ENCODE data around the gene DLG4. TPM values are rescaled to one million over a fixed set of nuclear protein-coding genes. Genes with fewer than 3 reads are reported as not detected.

Gene DLG4
- total RNA-seq, 2 experiments from 2014 or later = 5.2 to 5.3 TPM

DNA sequence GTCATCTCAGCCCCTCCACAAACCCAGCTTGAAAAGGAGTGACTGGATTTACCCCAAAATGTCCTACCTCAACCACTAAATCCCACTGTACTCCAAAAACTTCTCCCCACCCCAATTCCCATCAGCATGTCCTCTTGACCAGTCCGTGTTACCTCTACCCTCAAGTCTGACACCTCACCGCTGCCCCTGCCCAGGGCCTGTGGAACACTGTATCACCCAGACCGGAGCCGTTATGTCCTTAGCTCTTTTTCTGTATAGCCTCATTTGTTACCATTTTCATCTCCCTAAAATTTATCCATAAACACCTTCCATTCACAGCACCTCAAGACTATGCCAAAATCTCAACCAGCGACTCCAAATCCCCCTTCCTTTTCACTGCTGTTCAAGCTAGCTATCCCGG, 17.2 kb upstream of the DLG4 start:
- POLR2A ChIA-PET = interaction anchor here (0.9 to 9.1 kb wide), 6 partner anchors 15 to 100 kb away, joined by 3 to 100 read pairs (median 6); partner anchors contain the start of genes ACADVL, ACAP1, CTDNEP1 and DLG4
- Mint-ChIP-seq H3K4me3 (peak overlapping the region; percentile 87), H3K27ac (peak overlapping the region; percentile 92)

GRCh38 chr17:7235693-7236665, 16.3 kb upstream of the DLG4 start:
- ChIA-PET CTCF (interaction anchor here (6.6 kb wide), 1 partner anchor 15 kb away, joined by 44 read pairs; the partner anchor contains the start of genes ACADVL and DLG4), POLR2A (interaction anchor here (0.9 to 9.1 kb wide), 6 partner anchors 15 to 72 kb away, joined by 3 to 100 read pairs (median 6); partner anchors contain the start of genes ACADVL, CTDNEP1 and DLG4)
- H3K4me1 Mint-ChIP-seq = peaks cover 65% of the 10 kb centered on the region
- H3K27me3 Mint-ChIP-seq = no peaks in the 10 kb centered on the region
- H3K27ac Mint-ChIP-seq = peak overlapping the region; percentile 64
- peak overlapping the region; percentile 1 for H3K4me3 Mint-ChIP-seq
- H3K36me3 Mint-ChIP-seq (ENCODE audit: low read depth) = peaks cover 53% of the 10 kb centered on the region
- H3K9me3 Mint-ChIP-seq = no peaks in the 10 kb centered on the region
- DNase-seq = no peak

More for the DNA sequence above, 17.2 kb upstream of the DLG4 start:
- no peaks in the 10 kb centered on the region for H3K27me3 Mint-ChIP-seq
- DNase-seq = no peak
- no peaks in the 10 kb centered on the region for H3K9me3 Mint-ChIP-seq
- CTCF ChIA-PET = interaction anchor here (6.6 kb wide), 1 partner anchor 16 kb away, joined by 44 read pairs; the partner anchor contains the start of genes ACADVL and DLG4
- H3K36me3 Mint-ChIP-seq (ENCODE audit: low read depth) = peaks cover 62% of the 10 kb centered on the region
- peaks cover 72% of the 10 kb centered on the region for H3K4me1 Mint-ChIP-seq

DNA sequence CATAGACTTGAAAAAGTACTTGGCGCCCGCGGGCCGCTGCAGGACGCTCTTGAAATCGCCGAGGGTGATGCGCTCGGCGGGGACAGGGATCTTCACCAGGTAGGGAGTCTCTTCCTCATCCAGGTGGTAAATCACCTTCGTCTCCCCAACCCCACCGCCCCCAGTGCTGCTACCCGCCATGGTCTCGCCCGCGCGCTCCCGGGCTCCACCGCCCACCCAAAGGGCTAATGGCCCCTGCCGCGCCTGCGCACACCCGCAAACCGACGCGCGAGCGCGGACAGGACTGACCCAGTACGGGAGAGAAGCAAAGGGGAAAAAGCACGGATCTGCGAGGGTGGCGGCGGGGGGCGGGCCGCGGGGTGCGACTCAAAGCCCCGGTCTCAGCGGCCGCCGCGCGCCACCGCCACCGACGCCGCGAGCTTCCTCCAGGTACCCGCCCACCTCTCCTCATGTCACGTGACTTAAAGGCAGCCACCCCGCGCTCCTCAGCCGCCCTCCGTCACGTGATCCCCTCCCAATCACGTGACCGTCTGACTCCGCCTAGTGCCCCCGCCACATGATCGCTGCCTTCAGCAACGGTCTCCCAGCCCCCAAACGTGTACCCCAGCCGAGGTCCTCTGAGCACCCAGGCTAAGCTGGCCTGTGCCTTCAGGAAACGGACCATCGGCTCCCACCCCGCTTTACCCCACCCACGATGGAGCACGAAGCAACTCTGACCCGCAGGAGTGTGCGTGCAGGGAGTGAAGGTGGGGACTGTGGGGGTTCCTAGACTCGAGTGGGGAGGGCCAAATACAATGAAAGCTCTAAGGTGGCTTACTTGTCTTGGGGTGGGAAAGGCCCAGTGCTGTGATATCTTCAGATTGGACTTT, 14.7 kb upstream of the DLG4 start, which contains the start of gene DVL2:
Gene DVL2, minus strand, starts transcription at position 435 of the 869 bp plus-strand sequence. Its CDS starts 255 bp downstream, at position 180.
- ChIA-PET POLR2A (interaction anchor here (0.6 to 1.8 kb wide), 9 partner anchors 8 to 350 kb away, joined by 3 to 29 read pairs (median 6); partner anchors contain the start of genes ACADVL, CTDNEP1, DLG4 and ELP5), CTCF (interaction anchor here (0.8 to 6.6 kb wide), 2 partner anchors 13 to 62 kb away, joined by 3 to 44 read pairs; partner anchors contain the start of genes ACADVL and DLG4)

GRCh38 chr17:7233701-7234082, 14.1 kb upstream of the DLG4 start:
- peak overlapping the region; percentile 96 for H3K4me3 Mint-ChIP-seq
- peaks cover 54% of the 10 kb centered on the region for H3K4me1 Mint-ChIP-seq
- no peaks in the 10 kb centered on the region for H3K9me3 Mint-ChIP-seq
- no peak for DNase-seq
- ChIA-PET POLR2A (interaction anchor here (1.0 to 1.8 kb wide), 8 partner anchors 9 to 350 kb away, joined by 3 to 29 read pairs (median 6); partner anchors contain the start of genes ACADVL, CTDNEP1, DLG4 and ELP5), CTCF (interaction anchor here (6.6 kb wide), 1 partner anchor 13 kb away, joined by 44 read pairs; the partner anchor contains the start of genes ACADVL and DLG4)
- H3K36me3 Mint-ChIP-seq (ENCODE audit: low read depth) = peaks cover 48% of the 10 kb centered on the region
- no peaks in the 10 kb centered on the region for H3K27me3 Mint-ChIP-seq
- H3K27ac Mint-ChIP-seq = peak overlapping the region; percentile 81

More for the DNA sequence above, 14.7 kb upstream of the DLG4 start, which contains the start of gene DVL2:
- Mint-ChIP-seq H3K4me3 (peak within 1 kb of the TSS; percentile 96), H3K4me1 (peaks cover 54% of the 10 kb centered on the region), H3K27ac (peak within 1 kb of the TSS; percentile 81), H3K36me3 (ENCODE audit: low read depth) (peaks cover 47% of the 10 kb centered on the region), H3K9me3 (no peaks in the 10 kb centered on the region), H3K27me3 (no peaks in the 10 kb centered on the region)
- DNase-seq = peak; percentile 95

- no peaks in the 10 kb centered on the region for H3K27me3 Mint-ChIP-seq
- H3K9me3 Mint-ChIP-seq = no peaks in the 10 kb centered on the region
- ChIA-PET CTCF (interaction anchor here (1.0 kb wide), 1 partner anchor 64 kb away, joined by 3 read pairs; no protein-coding TSS in a partner anchor), POLR2A (interaction anchor here (0.7 to 1.4 kb wide), 5 partner anchors 11 to 166 kb away, joined by 3 to 6 read pairs (median 3); no protein-coding TSS in a partner anchor)
- H3K36me3 Mint-ChIP-seq (ENCODE audit: low read depth) = peaks cover 55% of the 10 kb centered on the region
- H3K27ac Mint-ChIP-seq = no peak overlapping the region
- H3K4me1 Mint-ChIP-seq = peaks cover 53% of the 10 kb centered on the region
- H3K4me3 Mint-ChIP-seq = peak overlapping the region; percentile 0
- DNase-seq = no peak
These were observed 12.5 kb upstream of the DLG4 start for GRCh38 chr17:7232114-7232513.

GRCh38 chr17:7229504-7229903, 9.9 kb upstream of the DLG4 start:
- Mint-ChIP-seq H3K36me3 (ENCODE audit: low read depth) (peaks cover 48% of the 10 kb centered on the region), H3K4me3 (no peak overlapping the region)
- CTCF ChIA-PET = no interaction called here

GRCh38 chr17:7228920-7229319, 9.3 kb upstream of the DLG4 start:
- no peak for DNase-seq
- Mint-ChIP-seq H3K4me1 (peaks cover 25% of the 10 kb centered on the region), H3K9me3 (no peaks in the 10 kb centered on the region), H3K36me3 (ENCODE audit: low read depth) (peaks cover 49% of the 10 kb centered on the region), H3K27ac (no peak overlapping the region), H3K27me3 (no peaks in the 10 kb centered on the region), H3K4me3 (no peak overlapping the region)
- ChIA-PET POLR2A (no interaction called here), CTCF (no interaction called here)

More at GRCh38 chr17:7229504-7229903, 9.9 kb upstream of the DLG4 start:
- Mint-ChIP-seq H3K27ac (no peak overlapping the region), H3K27me3 (no peaks in the 10 kb centered on the region), H3K9me3 (no peaks in the 10 kb centered on the region), H3K4me1 (peaks cover 26% of the 10 kb centered on the region)
- no peak for DNase-seq
- POLR2A ChIA-PET = no interaction called here

DNA sequence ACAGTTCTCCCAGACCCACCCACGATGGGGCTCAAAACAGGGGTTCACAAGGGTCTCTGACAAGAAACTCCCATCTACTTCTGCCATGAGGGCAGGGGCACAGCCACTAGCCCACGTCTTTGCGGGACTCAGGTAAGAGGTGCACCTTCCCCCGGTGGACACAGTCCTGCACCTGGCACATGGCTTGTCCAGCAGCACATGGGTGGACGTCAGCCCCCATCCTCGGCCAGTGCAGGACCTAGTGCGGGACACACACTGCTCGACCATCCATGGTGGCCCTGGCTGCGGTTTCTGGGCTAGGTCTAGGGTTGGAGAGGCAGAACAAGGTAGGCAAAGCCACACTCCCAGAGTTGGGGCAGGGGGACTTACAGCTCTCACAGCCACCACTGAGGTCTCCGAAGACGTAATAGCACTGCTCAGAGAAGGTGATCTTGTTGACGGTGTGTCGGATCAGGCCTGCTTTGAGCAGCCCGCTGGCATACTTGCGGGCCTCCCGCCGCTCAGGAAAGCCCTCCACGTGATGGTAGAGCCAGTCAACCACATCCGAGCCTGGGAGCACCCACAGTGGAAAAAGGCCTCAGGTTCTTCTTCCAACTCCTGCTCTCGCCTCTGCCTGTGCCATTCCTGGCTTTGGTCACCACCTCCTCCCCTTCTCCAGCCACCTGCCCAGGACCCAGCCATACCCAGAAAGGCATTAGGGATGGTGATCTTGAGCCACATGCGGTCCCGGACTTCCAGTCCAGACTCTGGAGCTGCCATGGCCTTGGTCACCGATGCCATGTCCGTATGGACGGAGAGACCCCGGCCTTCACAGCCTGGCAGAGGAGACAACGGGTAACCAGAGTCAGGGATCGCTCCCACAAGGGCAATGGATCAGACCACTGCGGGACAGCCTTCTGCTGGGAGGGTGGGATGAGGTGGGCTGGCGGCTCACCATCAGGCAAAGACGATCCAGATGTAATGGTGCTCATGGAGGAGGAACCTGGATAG, 7.4 kb upstream of the DLG4 start:
- H3K27me3 Mint-ChIP-seq = no peaks in the 10 kb centered on the region
- CTCF ChIA-PET = no interaction called here
- no peak overlapping the region for H3K4me3 Mint-ChIP-seq
- H3K9me3 Mint-ChIP-seq = no peaks in the 10 kb centered on the region
- no peak for DNase-seq
- H3K36me3 Mint-ChIP-seq (ENCODE audit: low read depth) = peaks cover 59% of the 10 kb centered on the region
- H3K27ac Mint-ChIP-seq = no peak overlapping the region
- H3K4me1 Mint-ChIP-seq = peaks cover 10% of the 10 kb centered on the region
- POLR2A ChIA-PET = no interaction called here

DNA sequence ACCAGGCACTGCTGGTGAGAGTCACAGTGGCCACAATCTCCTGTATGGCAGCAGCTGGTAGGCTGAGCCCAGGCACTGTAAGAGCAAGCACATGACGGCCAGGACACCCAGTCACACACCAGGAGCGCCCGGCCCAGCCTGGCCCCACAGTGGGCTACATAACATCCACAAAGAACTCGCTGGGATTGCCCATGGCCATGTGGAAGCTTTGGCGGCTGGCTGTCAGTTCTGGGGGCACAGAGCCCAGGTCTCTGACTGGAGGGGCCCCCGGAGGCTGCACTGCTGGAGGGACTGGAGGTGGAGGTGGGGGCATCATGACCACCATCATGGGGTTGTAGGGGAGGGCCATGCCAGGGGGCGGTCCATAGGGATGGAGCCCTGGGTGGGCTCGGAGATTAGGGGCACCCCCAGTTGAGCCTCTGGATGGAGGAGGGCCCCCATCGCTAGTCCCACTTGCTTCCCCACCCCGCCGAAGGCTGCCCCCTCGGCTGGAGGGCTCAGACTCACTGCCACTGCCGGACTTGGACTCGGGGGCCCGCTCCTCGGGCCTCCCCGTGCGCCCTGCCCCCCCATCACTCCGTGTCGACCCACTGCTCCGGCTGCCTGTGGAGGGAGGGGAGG, 6.2 kb upstream of the DLG4 start:
- DNase-seq = no peak
- Mint-ChIP-seq H3K27me3 (no peaks in the 10 kb centered on the region), H3K27ac (no peak overlapping the region), H3K4me3 (no peak overlapping the region), H3K36me3 (ENCODE audit: low read depth) (peaks cover 68% of the 10 kb centered on the region), H3K4me1 (peaks cover 14% of the 10 kb centered on the region), H3K9me3 (no peaks in the 10 kb centered on the region)
- CTCF ChIA-PET = no interaction called here
- POLR2A ChIA-PET = interaction anchor here (1.2 kb wide), 1 partner anchor 12 kb away, joined by 4 read pairs; no protein-coding TSS in a partner anchor

DNA sequence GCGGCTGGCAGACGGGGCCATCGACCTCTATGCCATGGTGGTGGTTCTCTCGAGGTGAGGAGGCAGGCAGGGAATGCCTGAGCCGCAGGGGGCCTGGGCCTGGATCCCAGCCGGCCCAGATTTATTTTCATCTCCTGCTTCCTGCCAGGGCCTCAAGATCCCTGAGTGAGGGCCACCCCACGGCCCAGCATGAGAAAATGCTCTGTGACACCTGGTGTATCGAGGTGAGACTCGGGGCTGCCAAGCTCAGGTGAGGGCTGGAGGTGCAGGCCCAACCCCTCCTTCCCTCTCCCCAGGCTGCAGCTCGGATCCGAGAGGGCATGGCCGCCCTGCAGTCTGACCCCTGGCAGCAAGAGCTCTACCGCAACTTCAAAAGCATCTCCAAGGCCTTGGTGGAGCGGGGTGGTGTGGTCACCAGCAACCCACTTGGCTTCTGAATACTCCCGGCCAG, 5.0 kb upstream of the DLG4 start:
- CTCF ChIA-PET = no interaction called here
- Mint-ChIP-seq H3K27me3 (no peaks in the 10 kb centered on the region), H3K4me3 (no peak overlapping the region), H3K9me3 (no peaks in the 10 kb centered on the region), H3K4me1 (peaks cover 21% of the 10 kb centered on the region), H3K36me3 (ENCODE audit: low read depth) (peaks cover 68% of the 10 kb centered on the region), H3K27ac (no peak overlapping the region)
- DNase-seq = no peak
- POLR2A ChIA-PET = interaction anchor here (1.2 to 8.4 kb wide), 2 partner anchors 11 to 15 kb away, joined by 4 to 100 read pairs; partner anchors contain the start of genes GABARAP and PHF23

DNA sequence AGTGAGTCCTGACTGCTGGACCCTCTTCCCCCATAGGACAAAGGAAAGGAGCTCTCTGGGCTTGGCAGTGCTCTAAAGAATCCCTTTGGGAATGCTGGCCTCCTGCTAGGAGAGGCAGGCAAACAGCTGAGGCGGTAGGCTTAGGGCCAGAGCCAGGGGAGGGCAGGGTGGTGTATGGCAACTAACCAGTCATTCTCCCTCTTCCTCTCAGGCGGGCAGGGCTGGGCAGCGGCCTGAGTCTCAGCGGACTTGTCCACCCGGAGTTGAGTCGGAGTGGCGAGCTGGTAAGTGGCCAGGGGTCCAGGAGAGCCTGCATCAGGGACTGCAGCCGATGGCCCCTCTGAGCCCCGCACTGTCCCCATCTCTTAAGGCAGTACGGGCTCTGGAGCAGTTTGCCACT, 4.5 kb upstream of the DLG4 start:
- H3K4me1 Mint-ChIP-seq = peaks cover 25% of the 10 kb centered on the region
- no peaks in the 10 kb centered on the region for H3K9me3 Mint-ChIP-seq
- ChIA-PET POLR2A (interaction anchor here (0.8 to 8.4 kb wide), 3 partner anchors 9 to 16 kb away, joined by 3 to 100 read pairs (median 6); partner anchors contain the start of genes DVL2, GABARAP and PHF23), CTCF (interaction anchor here (1.0 kb wide), 1 partner anchor 9 kb away, joined by 3 read pairs; no protein-coding TSS in a partner anchor)
- H3K27ac Mint-ChIP-seq = no peak overlapping the region
- peaks cover 63% of the 10 kb centered on the region for H3K36me3 Mint-ChIP-seq (ENCODE audit: low read depth)
- no peak for DNase-seq
- H3K27me3 Mint-ChIP-seq = no peaks in the 10 kb centered on the region
- H3K4me3 Mint-ChIP-seq = no peak overlapping the region

Data from activated CD4-positive, alpha-beta memory T cell treated with anti-CD3 and anti-CD28 coated beads, Interleukin-2, amount 10 ng/mL, durations not matched to agents 7 days and 5 days (primary cell).